Neural cell (in vitro differentiated cells): ENCODE measurements around the gene SLC25A48.

ENCODE experiments used
- EZH2 ChIP-seq: fragments of 200-600, 300-800 bp; shearing (Covaris generic), sonication (generic); IDR thresholded peaks from 2 replicates; pipeline ENCODE4 v1.6.1; 2014; ENCODE audit warnings: antibody characterized with exemption, low read length, borderline replicate concordance, mild to moderate bottlenecking; ENCODE audit not compliant: insufficient read depth, poor library complexity, severe bottlenecking
- POLR2AphosphoS5 ChIP-seq: IDR thresholded peaks from 2 replicates; pipeline ENCODE4 v1.6.1; 2012
- TF ChIP-seq, protein P1 (sequence below): fragments of 450-650 bp; IDR thresholded peaks from 2 replicates; pipeline ENCODE4 v1.5.1; 2014; ENCODE audit warnings: antibody characterized with exemption, mild to moderate bottlenecking, moderate library complexity; ENCODE audit not compliant: poor library complexity, severe bottlenecking

DNA sequence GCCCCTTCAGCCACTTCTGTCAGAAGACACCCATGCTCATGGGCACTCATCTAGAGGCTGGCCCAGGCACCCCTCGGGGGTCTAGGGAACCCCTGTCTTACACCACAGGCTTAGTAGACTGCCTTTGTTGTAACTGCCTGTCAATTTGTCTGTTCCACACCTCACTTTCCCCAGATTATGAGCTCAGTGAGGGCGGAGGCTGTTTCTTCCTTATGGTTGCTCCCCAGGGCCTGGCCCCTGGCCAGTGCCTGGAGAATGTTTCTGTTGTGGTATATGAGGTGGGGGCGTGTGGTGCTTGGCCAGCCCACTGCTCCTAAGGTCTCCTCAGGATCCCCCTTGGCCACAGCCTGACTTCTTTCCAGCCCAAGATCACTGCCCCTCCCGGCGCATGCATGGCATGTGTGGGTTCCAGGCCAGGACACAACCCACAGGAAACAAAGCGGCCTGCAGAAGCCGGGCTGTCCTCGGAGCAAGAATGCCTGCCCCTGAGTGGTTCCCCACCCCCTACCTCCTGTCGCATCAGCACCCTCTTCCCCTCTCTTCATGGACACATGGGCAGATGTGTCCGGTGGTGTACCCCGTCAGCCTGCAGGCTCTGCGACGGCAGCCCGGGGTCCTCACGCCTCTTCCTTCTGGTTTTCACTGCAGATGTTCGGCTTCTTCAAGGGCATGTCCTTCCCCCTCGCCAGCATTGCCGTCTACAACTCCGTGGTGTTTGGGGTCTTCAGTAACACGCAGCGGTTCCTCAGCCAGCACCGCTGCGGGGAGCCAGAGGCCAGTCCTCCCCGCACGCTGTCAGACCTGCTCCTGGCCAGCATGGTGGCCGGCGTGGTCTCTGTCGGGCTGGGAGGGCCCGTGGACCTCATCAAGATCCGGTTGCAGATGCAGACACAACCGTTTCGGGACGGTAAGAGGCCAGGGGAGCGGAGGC, 17.7 kb downstream of the SLC25A48 start:
- TF ChIP-seq, protein P1, sequence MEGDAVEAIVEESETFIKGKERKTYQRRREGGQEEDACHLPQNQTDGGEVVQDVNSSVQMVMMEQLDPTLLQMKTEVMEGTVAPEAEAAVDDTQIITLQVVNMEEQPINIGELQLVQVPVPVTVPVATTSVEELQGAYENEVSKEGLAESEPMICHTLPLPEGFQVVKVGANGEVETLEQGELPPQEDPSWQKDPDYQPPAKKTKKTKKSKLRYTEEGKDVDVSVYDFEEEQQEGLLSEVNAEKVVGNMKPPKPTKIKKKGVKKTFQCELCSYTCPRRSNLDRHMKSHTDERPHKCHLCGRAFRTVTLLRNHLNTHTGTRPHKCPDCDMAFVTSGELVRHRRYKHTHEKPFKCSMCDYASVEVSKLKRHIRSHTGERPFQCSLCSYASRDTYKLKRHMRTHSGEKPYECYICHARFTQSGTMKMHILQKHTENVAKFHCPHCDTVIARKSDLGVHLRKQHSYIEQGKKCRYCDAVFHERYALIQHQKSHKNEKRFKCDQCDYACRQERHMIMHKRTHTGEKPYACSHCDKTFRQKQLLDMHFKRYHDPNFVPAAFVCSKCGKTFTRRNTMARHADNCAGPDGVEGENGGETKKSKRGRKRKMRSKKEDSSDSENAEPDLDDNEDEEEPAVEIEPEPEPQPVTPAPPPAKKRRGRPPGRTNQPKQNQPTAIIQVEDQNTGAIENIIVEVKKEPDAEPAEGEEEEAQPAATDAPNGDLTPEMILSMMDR, result no peak
- TF ChIP-seq EZH2, result no peak
- TF ChIP-seq POLR2AphosphoS5, result no peak
